ENCODE measurements around the gene DOCK1.

The DOCK1 gene

DNA sequence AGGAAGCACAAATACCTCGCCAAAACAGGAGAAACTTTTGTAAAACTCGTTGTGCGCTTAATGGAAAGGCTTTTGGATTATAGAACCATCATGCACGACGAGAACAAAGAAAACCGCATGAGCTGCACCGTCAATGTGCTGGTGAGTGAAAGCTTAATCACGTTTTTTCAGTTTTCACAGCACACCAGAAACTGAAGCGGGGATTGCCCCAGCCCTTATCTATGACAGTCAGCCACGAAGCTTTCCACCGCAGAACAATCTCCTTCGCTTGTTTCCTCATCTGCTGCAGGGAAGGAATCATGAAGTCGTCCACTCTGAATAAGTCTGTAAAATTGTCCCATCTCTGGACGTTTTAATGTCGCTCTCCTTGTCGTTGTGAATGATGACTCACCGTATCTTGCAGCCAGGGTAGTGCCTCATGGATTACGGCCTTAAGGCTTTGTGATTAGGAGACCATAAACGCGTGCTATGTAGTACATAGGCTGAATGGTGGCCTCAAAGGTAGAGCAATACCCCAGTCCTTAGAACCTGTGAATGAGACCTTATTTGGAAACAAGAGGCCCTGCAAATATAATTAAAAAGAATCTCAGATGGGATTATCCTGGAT is 468.9 kb downstream of the DOCK1 start:
- TF ChIP-seq POLR2A (IDR thresholded peaks at IDR 0.05; ENCODE audit: low read depth, low read length): no peak

DNA sequence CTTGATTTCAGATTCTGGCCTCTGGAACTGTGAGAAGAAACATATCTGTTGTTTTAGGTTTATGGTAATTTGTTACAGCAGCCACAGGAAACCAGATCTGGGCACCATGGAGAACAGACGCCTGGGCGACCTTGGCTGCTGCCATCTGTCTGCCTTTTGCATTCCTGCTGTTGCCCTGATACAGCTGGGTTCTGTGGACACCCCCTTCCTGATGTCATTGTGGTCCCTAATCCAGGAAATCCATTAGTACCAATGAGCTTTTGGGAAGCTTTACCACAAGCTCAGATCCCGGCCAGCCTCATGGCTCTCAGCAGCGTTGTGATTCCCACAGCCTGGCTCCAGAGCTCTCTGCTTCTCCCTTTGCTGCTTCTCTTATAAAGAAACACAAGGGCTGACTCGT is 469.7 kb downstream of the DOCK1 start:
- FAIRE-seq (no peak), DNase-seq (ENCODE audit: insufficient read length, low spot score) (no peak)
- TF ChIP-seq POLR2A (IDR thresholded peaks at IDR 0.05; ENCODE audit: low read depth, low read length): no peak

More for the DNA sequence above, 468.9 kb downstream of the DOCK1 start:
- FAIRE-seq: no peak
- no peak for DNase-seq (ENCODE audit: insufficient read length, low spot score)

DNA sequence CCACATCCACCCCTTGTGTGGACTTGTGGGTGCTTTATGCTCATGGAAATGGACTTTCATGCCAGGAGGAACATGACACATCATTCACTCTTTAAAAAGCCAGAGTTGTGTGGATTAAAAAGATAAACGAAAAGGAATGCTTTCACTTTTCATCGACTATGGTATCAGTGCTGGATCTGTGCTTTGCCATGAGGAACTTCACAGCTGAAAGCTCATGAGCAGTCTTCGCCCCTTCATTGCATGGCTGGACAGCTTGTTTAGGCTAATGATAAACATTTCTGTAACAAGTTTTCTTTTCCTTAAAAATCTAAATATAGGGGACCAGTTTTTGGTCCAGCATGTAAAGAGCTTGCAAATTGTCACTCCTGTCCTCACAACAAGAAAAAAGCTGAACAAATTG is 470.2 kb downstream of the DOCK1 start:
- no peak for TF ChIP-seq POLR2A (IDR thresholded peaks at IDR 0.05; ENCODE audit: low read depth, low read length)
- no peak for DNase-seq (ENCODE audit: insufficient read length, low spot score)
- FAIRE-seq: no peak

DNA sequence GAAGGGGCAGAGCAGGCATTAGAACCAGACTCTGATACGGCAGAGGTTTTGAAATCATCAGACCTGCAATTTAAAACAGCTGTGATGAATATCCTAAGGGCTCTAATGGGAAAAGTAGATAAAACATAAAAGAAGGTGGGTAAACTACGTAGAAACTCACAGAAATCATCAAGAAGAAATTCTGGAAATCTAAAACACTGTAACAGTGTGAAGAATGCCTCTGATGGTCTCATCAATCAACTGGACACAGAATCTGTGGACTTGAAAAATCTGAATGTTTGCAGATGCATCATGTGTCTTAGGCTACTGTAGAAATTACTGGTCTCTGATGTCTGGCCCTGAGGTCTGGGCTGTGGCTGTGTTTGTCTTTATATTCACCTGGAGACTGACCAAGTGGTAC is 470.8 kb downstream of the DOCK1 start:
- FAIRE-seq (no peak), DNase-seq (ENCODE audit: insufficient read length, low spot score) (no peak)
- no peak for TF ChIP-seq POLR2A (IDR thresholded peaks at IDR 0.05; ENCODE audit: low read depth, low read length)

DNA sequence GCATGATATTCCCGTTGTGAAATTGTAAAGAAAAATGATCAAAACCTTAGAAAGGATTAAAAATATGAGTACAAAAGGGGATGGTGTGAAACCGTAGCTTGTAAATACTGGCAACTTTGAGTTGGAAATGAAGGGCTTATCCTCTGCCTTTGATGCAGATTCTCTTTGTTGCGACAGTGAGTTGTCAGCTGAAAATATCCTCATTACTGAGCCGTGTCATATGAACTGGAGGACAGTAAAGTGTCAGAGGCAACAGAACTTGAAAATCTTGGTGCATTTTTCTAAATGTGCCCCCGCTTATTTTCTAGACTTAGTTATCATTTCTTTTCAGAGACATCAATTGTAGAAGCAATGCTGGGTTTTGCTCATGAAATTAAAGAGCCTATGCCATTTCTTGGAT is 473.4 kb downstream of the DOCK1 start:
- FAIRE-seq: no peak
- no peak for TF ChIP-seq POLR2A (IDR thresholded peaks at IDR 0.05; ENCODE audit: low read depth, low read length)
- DNase-seq (ENCODE audit: insufficient read length, low spot score): no peak

DNA sequence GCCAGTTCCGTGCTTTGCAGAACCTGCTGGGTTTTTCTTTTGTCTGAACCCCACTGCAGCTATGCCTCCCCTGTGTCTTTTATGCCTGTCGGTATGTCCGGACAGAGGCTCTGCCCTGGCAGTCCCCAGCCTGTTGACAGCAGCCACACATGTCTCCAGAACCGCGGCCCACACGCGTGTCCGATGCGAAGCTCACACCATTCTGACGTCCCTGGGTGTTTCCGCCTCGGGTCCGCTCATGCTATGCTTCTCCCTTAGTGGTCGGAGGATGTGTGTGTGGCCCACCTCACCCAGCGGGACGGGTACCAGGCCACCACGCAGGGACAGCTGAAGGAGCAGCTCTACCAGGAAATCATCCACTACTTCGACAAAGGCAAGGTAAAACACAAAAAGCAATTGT is 479.3 kb downstream of the DOCK1 start:
- FAIRE-seq (no peak), DNase-seq (ENCODE audit: insufficient read length, low spot score) (no peak)
- TF ChIP-seq POLR2A (IDR thresholded peaks at IDR 0.05; ENCODE audit: low read depth, low read length): no peak

DNA sequence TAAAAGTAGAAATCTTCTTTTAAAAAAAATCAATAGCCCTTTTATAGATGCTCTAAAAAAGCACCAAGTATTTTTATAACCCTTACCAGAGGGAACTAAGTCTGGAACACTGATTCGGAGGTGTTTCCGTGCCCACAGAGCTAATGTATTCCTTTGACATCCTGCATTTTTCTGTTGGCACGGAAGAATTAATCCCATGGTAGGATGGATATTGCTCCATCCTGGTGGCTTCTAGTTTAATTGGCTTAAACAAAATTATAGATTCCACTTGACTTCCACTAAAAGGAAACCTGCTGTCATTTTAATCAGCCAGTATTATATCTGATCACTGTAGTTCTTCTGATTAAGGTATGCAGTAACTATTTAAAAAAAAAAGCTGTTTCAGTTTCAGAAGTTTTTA is 479.8 kb downstream of the DOCK1 start:
- no peak for DNase-seq (ENCODE audit: insufficient read length, low spot score)
- TF ChIP-seq POLR2A (IDR thresholded peaks at IDR 0.05; ENCODE audit: low read depth, low read length): no peak
- no peak for FAIRE-seq

DNA sequence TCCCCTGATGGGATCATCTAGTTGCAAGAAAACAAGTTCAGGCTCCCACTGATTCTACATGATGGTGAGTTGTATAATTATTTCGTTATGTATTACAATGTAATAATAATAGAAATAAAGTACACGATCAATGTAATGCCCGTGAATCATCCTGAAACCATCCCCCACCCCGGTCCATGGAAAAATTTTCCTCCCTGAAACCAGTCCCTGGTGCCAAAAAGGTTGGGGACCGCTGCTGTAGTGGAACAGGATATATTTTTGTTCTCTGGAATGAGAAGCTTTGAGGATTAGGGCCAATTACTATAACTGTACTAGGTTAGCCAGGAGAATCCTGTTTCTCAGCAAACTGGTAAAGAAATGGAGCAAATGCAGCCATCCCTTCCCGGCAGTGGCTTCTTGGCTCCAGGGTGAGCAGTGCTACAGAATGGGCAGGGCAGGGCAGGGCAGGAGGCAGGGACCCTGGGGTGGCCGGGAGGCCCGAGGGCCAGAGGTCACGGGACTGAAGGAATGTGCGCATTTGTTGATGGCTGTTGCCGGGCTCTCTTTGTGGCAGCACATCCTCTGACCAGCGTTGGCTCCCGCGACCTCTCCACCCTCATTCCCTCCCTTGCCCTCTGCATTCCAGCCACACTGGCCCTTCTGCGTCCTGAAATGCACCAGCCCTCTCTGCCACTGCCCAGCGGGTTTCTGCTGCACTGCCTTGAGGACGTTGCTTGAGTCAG is 481.5 kb downstream of the DOCK1 start:
- no peak for FAIRE-seq
- TF ChIP-seq POLR2A (IDR thresholded peaks at IDR 0.05; ENCODE audit: low read depth, low read length): no peak
- DNase-seq (ENCODE audit: insufficient read length, low spot score): no peak

DNA sequence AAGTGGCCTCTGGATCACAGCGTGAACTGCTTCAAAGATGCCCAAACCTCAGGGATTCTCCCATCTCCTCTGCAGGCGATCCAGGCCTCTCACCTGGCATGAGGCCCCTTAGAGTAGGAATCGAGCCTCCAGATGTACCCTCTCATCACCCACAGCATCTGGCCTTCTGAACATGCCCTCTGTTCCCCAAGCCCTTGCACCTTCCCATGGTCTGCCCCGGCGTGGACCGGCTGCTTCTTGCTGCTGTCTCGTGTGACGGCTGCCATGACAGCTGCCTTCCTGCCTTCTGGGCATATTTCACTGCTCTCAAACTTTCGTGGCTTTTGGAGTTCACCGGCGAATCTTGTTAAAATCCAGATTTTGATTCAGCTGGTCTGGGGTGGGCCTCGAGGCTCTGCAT is 486.6 kb downstream of the DOCK1 start:
- no peak for FAIRE-seq

DNA sequence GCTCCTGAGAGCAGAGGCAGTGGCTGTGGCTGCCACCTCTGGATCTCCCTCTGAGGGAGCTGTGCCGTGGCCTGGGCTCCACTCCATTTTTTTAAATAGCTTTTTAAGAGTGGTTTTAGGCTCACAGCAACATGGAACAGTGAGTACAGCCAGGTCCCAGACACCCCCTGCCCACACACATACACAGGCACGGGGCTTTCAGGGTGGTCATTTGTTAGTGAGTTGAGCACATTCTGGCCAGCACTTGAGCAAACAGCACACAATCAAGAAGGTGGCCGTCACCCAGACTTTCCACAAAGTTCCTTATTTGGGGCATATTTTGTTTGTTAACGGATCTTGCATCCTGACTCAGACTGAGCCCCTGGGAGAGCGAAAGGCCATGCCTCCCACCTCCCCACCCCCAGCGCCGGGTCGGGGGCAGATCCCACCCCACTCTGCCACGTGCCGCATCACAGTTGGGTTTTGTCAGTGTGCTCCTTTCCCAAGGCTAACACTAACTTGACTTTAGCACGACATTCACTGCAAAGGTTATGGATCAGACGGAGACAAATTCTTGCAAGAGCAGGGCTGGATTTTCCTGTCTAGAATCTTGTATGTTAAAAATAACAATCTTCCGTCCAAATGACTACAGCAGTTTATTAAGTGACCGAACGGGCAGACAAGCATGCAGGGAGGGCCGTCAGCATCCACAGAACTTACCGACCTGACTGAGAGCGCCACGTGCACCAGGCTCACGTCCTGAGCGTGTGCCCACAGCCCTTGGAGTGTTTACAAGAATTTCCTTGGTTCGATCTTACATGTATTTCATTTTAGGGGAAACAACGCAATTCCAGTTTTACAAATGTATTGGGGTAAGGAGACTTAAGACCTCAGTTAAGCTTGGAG is 487.4 kb downstream of the DOCK1 start:
- no peak for DNase-seq (ENCODE audit: insufficient read length, low spot score)
- no peak for TF ChIP-seq POLR2A (IDR thresholded peaks at IDR 0.05; ENCODE audit: low read depth, low read length)
- no peak for FAIRE-seq

More for the DNA sequence above, 486.6 kb downstream of the DOCK1 start:
- DNase-seq (ENCODE audit: insufficient read length, low spot score): no peak
- TF ChIP-seq POLR2A (IDR thresholded peaks at IDR 0.05; ENCODE audit: low read depth, low read length): no peak

DNA sequence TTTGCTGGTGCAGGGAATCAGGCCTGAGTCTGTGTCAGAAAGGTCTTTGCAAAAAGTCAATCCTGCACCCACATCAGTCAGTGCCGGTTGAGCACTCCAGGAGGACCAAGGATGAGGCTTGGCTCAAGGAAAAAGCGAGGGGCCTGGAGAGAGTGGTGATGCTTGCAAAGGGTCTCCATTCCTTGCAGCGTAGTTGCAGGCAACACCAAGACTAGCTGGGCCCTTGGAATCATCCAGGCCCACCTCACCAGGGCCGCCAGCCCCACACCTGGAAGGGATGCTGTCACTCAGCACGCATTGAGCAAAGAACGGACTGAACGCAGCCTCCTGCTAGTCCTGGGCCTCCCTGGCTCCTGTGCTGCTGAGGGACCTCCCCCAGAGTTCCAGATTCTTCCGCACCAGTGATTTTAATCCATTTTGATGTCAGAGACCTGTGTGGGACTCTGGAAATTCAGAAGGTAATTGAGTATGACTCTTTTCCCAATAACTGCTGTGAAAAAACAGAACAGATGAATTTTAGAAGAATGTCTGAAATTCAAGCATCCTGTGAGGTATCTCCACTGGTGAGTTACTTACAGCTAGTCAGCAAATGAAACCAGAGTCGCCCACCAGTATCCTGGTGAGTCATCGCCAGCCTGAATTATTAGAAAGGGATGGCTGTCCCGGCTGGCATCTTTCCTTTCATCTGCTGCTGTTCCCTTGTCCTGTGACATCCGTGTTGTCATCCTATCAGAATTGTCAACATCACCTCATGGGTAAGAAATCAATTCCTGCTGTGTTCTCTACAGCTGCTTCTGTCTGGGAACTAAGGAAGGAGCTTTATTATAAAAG is 493.1 kb downstream of the DOCK1 start:
- FAIRE-seq (no peak), DNase-seq (ENCODE audit: insufficient read length, low spot score) (no peak)

DNA sequence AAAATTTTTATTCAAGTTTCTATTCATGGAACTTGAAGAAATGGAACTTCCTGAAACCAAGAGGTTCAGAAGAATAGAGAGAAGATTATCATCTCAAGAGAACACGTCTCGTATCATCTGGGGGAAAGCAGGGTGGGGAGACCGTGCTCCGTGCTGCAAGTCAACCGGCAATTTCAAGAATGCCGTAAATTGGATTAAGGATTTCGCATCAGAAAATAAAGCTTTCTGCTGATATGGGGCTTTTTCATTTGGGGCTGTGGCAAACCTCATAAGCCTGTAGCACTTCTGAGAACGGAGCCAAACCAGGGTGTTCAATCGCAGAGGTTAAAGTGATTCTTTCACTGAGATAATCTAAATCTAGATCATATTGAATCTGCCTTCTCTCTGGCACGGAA is 493.7 kb downstream of the DOCK1 start:
- FAIRE-seq (no peak), DNase-seq (ENCODE audit: insufficient read length, low spot score) (no peak)
- TF ChIP-seq POLR2A (IDR thresholded peaks at IDR 0.05; ENCODE audit: low read depth, low read length): no peak

More for the DNA sequence above, 493.1 kb downstream of the DOCK1 start:
- no peak for TF ChIP-seq POLR2A (IDR thresholded peaks at IDR 0.05; ENCODE audit: low read depth, low read length)

DNA sequence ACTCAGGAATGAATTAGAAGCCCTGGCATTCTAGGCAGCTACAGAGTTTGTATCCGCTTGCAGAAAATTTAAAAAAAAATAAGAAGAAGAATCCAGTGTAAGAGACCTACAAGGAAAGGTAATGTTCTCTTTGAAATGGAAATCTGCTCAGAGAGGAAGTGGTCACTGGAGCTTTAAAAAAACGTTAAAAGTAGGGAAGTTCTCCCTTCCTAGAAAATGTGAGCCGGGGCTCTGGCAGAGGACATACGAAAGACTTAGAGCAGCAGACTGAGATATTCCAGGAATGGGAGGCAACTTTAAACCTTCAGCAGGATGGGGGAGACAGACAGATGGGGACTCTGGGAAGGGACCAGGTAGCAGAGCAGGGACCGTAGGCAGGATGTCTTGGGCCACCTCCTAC is 494.4 kb downstream of the DOCK1 start:
- no peak for DNase-seq (ENCODE audit: insufficient read length, low spot score)
- TF ChIP-seq POLR2A (IDR thresholded peaks at IDR 0.05; ENCODE audit: low read depth, low read length): no peak
- no peak for FAIRE-seq

DNA sequence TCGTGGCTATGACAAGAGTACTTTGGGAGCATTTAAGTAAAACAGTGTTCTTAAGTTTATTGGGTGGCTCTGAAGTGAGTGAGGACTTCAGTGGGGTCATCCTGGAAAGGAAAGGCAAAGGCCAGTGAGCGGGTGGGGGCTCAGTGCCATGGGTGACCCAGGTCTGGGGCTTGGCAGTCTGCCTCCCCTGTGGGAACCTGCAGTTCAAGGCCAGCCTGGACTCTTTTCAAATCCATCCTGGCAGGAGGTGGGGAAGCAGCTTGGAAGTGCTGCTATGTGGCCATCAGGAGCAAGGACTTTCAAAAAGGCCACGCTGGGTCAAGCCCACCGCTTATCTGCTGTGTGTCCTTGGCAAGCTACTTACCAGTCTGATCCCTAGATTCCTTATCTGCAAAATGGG is 495.0 kb downstream of the DOCK1 start:
- no peak for TF ChIP-seq POLR2A (IDR thresholded peaks at IDR 0.05; ENCODE audit: low read depth, low read length)
- FAIRE-seq (no peak), DNase-seq (ENCODE audit: insufficient read length, low spot score) (no peak)

All from H54 (cell line).